HFFc6 (cell line): ENCODE measurements around the gene TTC7B. TPM values are rescaled to one million over a fixed set of nuclear protein-coding genes. Genes with fewer than 3 reads are reported as not detected.
A peak's percentile ranks its signal among the peaks of the same experiment; 100 is the strongest.

Experiments used
- DNase-seq: peaks from one replicate; pipeline ENCODE4 v3.0.0-alpha.2; 2018
- H3K27ac Mint-ChIP-seq: 2 replicates; pipeline ENCODE4 v1.8.0; 2020; ENCODE audit warnings: mild to moderate bottlenecking, mixed read lengths
- H3K27me3 Mint-ChIP-seq: 2 replicates; pipeline ENCODE4 v1.8.0; 2021; ENCODE audit warnings: mild to moderate bottlenecking, moderate library complexity, mixed read lengths; ENCODE audit not compliant: insufficient read depth
- H3K36me3 Mint-ChIP-seq: 2 replicates; pipeline ENCODE4 v1.8.0; 2021; ENCODE audit warnings: low read depth, mixed read lengths
- H3K4me1 Mint-ChIP-seq: 2 replicates; pipeline ENCODE4 v1.8.0; 2020; ENCODE audit warnings: low read depth, mixed read lengths
- H3K4me3 Mint-ChIP-seq: 2 replicates; pipeline ENCODE4 v1.8.0; 2020; ENCODE audit warnings: mild to moderate bottlenecking, moderate library complexity, mixed read lengths
- H3K9me3 Mint-ChIP-seq: 2 replicates; pipeline ENCODE4 v1.8.0; 2020; ENCODE audit warnings: mild to moderate bottlenecking, mixed read lengths
- total RNA-seq, 6 experiments: library from RNA; stranded (reverse); fragmentation: NEBNext Ultra II Directional; extraction: Animal tissue kit (Norgen Biotek cat#: 25700); gene quantifications; 2 replicates in 1 of 6; 3 replicates in 5 of 6; pipeline ENCODE4 v1.2.3, GENCODE V29; 2021
- TF ChIP-seq, protein P1 (sequence below): fragments of 200-600 bp; sonication (generic); IDR thresholded peaks from 2 replicates; pipeline ENCODE4 v1.5.0; 2021; ENCODE audit warnings: antibody characterized with exemption, mild to moderate bottlenecking

TTC7B gene
- total RNA-seq, 6 experiments from 2014 or later, result 34.6 to 46.9 (median 40.9) TPM

DNA sequence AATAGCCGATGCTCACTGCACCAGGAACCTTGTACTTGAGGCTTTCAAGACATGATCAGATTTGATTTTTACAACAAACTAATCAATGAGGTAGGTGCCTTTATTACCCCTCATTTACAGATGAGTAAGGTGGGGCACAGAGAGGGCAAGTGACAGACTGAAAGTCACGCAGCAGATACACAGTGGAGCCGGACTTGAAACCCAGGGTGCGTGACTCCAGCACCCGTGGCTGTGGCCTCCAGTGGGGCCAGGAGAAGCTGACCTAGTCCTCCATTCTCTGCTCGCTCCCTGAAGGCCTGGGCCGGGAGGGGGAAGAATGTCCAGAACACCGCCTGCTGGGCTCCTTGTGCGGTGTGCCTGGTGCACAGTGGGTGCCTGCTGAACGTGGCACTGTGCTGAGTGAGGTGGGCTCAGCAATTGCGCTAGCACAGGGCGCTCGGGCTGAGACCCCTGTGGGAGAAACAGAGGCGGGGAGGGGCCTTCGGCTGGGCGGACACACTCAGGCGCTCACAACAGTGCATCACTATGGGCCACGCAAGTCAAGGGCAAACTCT is 294.2 kb downstream of the TTC7B start:
- H3K4me3 Mint-ChIP-seq, result no peak overlapping the region
- H3K27ac Mint-ChIP-seq, result no peak overlapping the region
- TF ChIP-seq, protein P1, sequence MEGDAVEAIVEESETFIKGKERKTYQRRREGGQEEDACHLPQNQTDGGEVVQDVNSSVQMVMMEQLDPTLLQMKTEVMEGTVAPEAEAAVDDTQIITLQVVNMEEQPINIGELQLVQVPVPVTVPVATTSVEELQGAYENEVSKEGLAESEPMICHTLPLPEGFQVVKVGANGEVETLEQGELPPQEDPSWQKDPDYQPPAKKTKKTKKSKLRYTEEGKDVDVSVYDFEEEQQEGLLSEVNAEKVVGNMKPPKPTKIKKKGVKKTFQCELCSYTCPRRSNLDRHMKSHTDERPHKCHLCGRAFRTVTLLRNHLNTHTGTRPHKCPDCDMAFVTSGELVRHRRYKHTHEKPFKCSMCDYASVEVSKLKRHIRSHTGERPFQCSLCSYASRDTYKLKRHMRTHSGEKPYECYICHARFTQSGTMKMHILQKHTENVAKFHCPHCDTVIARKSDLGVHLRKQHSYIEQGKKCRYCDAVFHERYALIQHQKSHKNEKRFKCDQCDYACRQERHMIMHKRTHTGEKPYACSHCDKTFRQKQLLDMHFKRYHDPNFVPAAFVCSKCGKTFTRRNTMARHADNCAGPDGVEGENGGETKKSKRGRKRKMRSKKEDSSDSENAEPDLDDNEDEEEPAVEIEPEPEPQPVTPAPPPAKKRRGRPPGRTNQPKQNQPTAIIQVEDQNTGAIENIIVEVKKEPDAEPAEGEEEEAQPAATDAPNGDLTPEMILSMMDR, result no peak
- no peaks in the 10 kb centered on the region for H3K36me3 Mint-ChIP-seq
- DNase-seq, result no peak
- H3K9me3 Mint-ChIP-seq, result no peaks in the 10 kb centered on the region
- peaks cover 15% of the 10 kb centered on the region for H3K27me3 Mint-ChIP-seq
- peaks cover 13% of the 10 kb centered on the region for H3K4me1 Mint-ChIP-seq

DNA sequence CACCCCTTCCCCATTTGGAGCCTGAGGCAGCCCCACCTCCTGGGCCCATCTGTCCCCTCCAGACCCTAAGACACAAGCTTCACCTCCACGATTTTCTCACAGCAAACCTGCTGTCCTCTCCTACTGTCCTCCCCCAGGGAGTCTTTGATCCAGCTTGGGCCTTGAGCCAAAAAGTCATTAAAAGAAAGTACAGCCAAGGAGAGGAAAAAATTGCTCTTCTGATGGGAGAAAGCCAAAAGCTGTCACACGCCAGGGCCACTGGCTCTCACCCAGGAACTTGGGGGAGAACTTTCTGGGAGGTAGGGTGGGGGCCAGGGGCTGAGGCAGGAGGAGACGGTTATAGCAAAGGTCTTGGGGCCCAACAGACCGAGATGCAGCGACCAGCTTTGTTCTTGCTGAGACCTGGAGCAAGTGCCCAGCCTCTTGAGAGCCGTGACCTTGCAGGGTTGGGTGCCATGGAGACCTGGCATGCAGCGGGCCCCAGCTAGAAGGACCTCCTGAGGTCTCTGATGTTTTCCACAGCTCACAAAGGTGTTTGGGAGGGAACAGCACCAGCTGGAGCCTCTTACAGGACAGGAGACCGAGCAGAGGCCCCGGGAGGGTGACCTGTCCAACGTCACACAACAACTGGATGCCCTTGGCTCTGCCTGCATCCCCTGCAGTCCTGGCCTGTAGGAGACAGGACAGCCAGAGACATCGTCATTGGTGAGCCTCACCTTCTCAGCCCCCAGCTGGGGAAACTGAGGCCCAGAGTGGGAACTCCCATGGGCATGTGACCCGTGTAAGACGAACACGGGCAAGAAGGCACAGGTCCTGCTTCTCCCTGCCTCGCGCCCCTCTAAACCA is 294.9 kb downstream of the TTC7B start:
- Mint-ChIP-seq H3K27me3 (peaks cover 17% of the 10 kb centered on the region), H3K36me3 (no peaks in the 10 kb centered on the region), H3K4me1 (peaks cover 13% of the 10 kb centered on the region), H3K9me3 (no peaks in the 10 kb centered on the region), H3K27ac (no peak overlapping the region), H3K4me3 (no peak overlapping the region)
- TF ChIP-seq, protein P1, result no peak
- DNase-seq, result no peak

DNA sequence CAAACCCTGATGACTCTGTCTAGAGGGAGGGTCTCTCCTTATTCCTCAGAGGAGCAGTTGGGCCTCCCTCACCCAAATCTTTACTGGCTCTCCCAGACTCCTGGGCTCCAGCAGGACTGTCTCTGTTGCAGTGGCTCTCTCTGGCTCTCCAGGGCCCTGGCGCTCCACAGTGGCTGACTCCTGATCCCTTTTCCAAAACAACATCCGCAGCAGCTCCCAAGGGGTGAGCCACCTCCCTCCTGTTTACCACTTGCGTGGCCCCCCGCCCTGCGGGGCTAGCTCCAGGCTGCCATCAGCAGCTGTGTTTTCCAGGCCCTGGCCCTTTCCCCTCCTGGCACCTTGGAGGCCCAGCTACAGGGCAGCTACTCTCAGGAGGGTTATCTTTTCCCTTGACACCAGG is 295.9 kb downstream of the TTC7B start:
- TF ChIP-seq, protein P1, result no peak
- no peak overlapping the region for H3K4me3 Mint-ChIP-seq
- H3K4me1 Mint-ChIP-seq, result peaks cover 13% of the 10 kb centered on the region
- DNase-seq, result no peak
- H3K36me3 Mint-ChIP-seq, result no peaks in the 10 kb centered on the region
- no peaks in the 10 kb centered on the region for H3K9me3 Mint-ChIP-seq
- H3K27me3 Mint-ChIP-seq, result peaks cover 20% of the 10 kb centered on the region
- H3K27ac Mint-ChIP-seq, result no peak overlapping the region

DNA sequence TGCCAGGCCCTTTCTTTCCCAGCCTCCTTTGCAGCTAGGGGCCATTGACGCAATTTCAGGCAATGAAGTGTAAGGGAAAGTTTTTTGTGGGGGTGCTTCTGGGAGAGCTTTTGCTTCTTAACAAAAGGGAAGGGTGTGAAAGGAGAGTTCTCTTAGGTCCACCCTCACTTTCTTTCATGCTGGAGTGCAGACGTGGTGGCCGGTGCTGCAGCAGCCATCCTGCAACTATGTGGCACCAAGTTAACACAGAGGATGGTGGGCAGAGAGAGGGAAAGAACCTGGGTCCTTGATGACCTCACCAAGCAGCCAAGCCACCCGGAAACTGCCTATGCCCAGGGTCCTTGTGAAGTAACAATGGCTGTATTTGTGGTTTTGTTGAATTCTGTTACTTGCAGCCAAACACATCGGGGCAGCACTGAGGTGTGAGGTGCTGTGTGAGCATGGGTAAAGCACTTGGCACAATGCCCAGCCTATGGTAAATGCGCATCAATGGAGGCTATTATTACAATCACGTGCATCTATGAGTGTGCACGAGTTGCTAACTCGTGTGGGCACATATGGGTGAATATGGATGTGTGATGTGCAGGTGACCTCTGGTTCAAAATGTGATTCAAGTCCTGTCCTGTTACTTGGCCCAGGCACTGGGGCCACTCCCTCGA is 296.8 kb downstream of the TTC7B start:
- TF ChIP-seq, protein P1, result no peak; the same call in 1 of the 2 replicates
- H3K36me3 Mint-ChIP-seq, result no peaks in the 10 kb centered on the region
- DNase-seq, result no peak
- peaks cover 21% of the 10 kb centered on the region for H3K27me3 Mint-ChIP-seq
- no peak overlapping the region for H3K27ac Mint-ChIP-seq
- H3K4me1 Mint-ChIP-seq, result peaks cover 13% of the 10 kb centered on the region
- H3K9me3 Mint-ChIP-seq, result no peaks in the 10 kb centered on the region
- no peak overlapping the region for H3K4me3 Mint-ChIP-seq

DNA sequence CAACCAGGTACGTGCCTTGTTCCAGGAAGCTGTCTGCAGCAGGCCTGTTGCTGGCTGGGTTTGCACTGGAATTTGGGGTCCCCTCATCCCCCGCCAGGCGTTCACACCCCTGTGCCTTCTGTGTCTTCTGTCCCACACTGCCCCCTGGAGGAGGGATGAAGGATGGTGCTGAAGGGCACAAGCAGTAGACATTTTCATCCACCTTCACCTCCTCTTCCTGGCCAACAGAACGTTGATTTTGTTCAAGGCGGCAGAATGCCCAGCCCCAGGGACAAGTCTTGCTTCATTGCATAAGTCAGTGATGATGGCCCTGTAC is 297.3 kb downstream of the TTC7B start:
- Mint-ChIP-seq H3K36me3 (no peaks in the 10 kb centered on the region), H3K9me3 (no peaks in the 10 kb centered on the region), H3K27ac (no peak overlapping the region), H3K27me3 (peaks cover 23% of the 10 kb centered on the region), H3K4me3 (no peak overlapping the region), H3K4me1 (peaks cover 13% of the 10 kb centered on the region)
- DNase-seq, result no peak
- TF ChIP-seq, protein P1, result peak; percentile 81
